ENCODE data around the gene GCK.
A peak's percentile ranks its signal among the peaks of the same experiment; 100 is the strongest.
"Not testable (repeated sequence)": the region's sequence is repeated elsewhere in the genome, so short reads cannot be mapped to it uniquely, and the experiment has no call there.

GCK gene

DNA sequence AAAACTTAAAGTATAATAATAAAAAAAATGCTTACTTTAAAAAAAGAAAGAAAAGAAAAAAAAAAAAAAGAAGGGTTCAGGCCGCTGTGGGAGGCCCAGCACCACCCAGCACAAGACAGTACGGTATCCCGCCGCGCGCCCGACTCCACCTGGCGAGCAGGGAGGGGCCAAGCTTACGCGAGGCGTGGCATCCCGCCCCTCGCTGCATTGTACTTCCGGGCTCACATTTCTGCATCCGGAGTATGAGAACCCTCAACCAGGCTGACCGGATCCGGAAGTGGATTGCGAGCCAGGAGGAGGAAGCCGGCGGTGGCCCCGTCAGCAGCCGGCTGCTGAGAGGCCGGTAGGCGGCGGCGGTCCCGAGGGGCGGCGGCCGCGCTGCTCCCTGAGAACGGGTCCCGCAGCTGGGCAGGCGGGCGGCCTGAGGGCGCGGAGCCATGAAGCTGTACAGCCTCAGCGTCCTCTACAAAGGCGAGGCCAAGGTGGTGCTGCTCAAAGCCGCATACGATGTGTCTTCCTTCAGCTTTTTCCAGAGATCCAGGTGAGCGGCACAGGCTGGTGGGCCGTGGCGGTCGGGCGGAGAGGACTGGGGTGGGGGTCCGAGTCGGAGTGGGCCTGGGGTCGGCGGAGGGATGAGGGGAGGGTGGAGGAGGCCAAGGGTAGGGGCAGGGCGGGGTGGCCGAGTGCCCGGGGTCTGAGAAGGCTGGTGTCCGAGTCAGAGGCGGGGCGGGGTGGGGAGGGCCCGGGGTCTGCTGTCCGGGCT lies 11.6 kb upstream of the GCK start, which contains the start of gene YKT6:
Gene YKT6 (plus strand): TSS at position 280 of the 763 bp plus-strand sequence. CDS start 158 bp downstream, at position 438.
- peak; percentile 70 for FAIRE-seq

DNA sequence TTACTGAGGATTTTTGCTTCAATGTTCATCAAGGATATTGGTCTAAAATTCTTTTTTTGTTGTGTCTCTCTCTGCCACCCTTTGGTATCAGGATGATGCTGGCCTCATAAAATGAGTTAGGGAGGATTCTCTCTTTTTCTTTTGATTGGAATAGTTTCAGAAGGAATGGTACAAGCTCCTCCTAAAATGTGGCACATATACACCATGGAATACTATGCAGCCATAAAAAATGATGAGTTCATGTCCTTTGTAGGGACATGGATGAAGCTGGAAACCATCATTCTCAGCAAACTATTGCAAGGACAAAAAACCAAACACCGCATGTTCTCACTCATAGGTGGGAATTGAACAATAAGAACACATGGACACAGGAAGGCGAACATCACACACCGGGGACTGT lies 10.9 kb upstream of the GCK start:
- not testable (repeated sequence) for FAIRE-seq

DNA sequence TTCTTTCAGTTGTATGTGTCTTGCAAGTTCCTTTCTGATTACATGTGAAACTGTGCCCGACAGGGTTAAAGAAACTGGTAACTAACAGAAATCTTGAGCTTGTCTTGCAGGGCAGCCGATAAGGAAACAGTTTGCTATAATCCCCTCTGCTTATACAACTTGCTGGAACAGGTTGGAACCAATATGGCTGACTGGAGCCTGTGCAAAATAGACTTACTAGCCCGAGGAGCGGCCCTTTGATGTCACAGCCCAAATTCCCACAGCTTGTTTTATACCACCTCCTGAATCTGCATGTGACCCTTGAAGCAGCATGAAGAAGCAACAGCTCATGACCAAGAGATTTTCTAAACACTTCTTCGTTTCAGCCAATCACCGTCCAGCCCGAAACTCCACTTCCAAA lies 8.2 kb upstream of the GCK start:
- no peak for FAIRE-seq

DNA sequence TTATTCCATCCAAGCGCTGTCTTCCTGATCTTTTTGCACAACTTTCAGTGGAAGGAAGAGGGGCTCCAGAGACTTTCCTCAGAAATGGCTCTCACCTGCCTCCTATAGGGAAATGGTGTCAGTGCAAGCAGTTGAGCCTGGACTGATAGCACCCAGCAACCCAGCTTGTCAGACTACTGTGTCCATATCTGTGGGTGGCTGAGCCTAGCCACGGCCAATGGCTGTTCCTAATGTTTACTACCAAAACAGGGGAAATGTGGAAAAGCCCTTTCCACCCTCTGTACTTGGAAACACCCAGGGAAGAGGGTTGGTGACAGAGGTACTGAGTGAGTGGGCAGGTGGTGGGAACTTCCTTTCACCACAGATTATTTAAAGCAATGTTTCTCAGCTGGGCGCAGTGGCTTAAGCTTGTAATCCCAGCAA lies 7.2 kb upstream of the GCK start:
- FAIRE-seq: no peak

DNA sequence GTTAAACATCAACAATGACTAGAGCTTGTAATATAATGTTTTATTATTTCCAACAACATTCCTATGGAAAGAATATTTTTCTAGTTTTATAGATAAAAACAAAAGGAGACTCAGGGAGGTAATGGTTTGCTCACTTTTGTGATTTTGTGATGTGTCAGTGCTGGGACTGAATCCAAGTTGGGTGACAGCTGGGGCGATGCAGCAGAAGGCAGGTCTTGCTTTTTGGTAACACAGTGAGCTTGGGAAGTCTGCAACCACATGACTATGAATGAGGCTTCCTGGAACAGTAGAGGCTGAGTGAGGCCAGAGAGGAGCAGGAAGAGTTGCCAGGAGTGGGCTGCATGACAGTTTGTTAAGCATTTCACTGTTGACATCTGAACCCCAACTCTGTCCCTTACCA lies 6.7 kb upstream of the GCK start:
- no peak for FAIRE-seq

DNA sequence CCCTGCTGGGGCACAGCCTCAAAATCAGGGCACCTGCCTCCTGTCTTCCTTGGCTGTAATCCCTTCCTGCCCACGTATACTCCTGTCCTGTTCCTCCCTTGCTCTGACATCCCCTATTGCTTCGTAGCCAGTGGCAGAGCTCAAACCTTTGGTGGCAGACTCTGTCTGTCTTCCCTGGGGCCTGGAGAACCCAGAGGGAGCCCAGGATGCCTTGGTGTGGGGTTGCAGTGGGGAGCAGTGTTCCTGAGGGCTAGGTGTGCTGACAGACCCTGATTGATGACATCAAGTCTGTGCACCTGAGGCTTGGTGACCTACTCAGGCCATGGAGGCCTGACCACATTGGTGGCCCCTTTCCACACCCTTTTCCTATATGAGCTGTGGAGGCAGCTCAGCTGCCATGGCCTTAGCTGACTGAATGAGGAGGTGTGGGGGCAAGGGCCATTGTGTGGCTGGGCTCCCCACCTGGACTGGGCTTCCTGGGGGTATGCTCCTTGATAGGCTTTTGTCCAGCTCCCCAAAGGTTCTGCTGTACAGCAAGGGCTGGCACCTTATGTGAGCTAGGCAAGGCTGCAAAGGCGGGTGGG lies 5.4 kb upstream of the GCK start:
- FAIRE-seq: no peak

DNA sequence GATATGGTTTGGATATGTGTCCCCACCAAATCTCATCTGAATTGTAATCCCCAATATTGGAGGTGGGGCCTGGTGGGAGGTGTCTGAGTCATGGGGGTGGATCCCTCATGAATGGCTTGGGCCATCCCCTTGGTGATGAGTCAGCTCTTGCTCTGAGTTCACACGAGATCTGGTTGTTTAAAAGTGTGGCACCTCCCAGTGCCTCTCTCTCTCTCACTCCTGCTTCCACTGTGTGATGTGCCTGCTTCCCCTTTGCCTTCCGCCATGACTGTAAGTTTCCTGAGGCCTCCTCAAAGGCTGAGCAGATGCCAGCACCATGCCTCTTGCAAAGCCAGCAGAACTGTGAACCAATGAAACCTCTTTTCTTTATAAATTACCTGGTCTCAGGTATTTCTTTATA lies 4.8 kb upstream of the GCK start:
- no peak for FAIRE-seq

DNA sequence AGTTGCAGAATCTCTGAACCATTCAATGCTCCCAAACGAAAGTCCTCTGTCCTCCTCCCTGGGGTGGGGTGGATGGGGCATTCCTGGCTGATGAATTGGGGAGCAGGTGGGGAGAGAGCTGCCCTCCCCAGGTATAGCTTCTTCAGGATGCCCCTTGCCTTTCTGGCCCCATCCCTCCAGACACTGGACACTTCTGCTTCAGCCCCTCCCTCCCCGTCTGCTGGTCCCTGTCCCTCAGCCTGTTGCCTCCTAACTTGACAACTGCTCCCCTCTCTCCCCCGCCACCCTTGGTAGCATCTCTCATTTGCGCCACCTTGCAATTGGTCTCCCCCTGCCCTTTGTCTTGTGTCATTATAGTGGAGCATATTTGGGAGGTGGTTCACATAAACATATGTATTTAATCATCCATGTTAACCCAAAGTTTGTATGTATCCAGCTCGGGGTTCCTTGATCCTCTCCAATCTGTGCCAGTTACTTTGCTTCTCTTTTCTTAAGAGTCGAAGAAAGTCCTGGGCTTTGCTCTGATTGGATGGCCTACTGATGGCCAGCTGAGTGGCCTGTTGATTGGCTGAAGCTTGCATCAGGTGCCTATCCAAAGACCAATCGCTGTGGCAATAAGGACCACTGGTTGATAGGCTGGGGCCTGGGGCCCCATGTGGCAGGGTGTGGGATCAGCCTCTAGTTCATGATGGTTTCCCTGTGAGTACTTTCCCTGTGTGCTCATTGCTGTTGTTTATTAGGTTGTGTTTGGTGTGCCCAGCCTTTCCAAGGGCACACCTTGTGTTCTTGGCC lies 4.0 kb upstream of the GCK start:
- no peak for FAIRE-seq

DNA sequence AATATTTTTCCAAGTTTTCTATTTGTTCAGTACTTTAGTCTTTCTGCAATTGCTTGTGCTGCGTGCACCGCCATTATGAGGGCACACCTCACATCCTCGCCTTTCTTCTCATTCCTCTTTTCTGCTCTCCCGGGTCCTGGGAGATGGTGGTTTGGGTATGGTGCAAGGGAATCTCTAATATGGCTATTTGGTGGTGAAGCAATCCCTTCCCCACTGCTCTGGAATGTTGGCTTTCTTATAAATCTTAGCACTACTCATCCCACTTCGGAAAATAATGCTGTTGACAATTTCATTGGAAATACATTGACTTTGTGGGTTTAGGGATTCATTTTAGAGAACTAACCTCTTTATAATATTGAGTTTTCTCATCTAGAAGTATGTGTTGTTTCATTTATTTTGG lies 1.9 kb upstream of the GCK start:
- FAIRE-seq: no peak

DNA sequence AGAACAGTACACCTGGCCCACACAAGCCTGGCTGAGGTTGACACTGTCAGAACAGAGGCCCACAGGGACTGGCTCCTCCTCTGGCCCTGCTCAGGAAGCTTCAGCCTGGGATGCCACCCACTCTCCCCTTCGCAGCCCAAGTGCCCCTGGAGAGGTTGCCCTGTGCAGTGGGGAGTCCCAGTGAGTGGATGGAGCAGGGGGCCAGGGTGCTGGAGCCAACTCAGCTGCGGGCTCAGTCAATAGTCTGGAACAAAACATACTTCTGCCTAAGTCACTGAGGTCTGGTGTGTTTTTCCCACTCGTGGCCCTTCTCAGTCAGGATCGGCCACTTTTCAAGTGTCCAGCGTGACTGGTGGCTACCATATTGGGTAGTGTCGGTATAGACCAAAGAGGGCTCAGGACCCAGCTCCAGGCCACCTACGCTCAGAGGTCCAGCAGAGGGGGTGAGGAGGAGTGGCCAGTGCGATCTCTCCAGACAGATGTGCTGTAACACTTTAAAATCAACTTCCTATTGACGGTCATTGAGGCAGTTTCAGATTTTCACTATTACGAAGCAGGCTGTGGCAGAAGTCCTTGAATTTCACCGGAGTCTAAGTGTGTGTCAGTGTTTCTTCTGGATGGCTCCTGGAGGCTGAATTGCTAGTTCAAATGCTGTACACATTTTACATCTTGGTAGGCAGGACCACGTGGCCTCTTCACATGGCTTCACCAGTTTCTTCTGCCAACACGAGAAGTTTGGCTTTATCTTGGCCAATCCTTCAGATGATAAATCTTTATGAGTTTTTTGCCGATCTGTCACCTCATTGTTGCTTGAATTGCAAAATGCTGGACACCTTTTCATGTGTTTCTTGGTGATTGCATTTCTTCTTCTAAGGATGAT lies 994 bp upstream of the GCK start:
- FAIRE-seq: no peak

DNA sequence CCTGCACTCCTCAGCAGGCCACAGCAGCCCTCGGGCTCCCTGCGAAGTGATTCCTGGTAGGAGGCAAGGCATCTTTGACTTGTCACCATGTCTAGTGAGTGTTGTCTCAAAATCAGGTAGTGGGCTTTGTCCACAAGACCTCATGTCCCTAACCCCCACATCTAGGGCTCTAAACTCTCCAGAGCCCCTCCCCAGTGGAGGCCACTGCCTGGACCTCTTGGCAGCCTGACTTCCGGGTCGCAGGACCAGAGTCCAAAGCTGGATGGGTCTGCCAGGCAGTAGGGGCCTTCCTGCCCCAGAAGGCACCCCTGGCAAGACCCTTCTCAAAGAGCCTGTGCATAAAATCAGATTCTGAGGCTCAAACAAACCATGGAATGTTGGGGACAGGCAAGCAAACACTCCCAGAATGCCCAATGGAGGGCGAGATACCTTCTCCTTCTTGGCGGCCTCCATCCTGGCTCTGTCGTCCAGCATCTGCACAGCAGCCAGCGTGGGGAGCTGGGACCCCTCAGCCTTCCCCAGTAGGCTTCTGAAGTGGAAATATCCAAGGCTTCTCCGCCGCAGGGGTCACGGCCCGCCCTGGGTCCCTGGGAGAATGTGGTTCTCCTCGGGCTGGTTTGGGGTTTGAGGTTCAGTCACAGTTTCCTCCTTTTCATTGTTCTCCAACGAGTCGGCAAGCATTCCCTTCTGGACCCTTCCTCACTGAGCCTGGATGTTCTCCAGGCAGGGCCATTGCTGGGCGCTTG lies 586 bp downstream of the GCK start:
- FAIRE-seq: no peak

DNA sequence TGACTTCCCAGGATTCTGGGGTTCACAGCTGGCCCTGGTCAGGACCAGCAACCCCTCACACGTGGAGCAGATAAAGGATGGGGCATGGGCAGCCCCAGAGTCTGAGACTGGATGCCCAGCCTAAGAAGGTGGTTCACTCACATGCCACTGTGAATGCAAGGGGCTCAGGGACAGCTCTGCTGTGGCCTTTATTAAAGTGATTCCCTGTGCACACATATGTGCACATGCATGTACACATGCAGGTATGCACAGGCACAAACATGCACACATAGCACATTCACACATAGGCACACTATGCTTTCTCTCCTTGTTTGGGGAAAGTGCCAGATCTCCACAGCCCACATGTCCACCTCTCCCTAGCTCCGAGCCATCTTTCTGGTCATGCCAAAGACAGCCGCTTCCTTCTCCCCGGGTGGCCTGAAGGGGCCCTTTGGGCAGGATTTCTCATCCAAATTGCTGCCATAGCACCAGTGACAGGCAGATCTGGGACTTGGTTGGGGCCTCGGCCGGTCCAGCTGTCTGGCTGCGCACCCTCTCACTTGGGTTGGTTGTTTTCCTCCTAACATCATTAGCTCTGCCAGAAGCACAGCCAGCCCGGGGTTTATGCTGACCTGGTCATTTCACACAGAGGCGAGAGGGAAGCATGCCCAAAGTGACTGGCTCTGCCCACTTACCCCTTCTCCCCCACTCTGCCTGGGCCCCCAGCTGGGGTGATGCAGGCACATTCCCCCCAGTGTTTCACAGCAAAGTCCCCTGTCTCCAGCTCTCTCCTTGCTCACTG lies 1.4 kb downstream of the GCK start:
- no peak for FAIRE-seq

DNA sequence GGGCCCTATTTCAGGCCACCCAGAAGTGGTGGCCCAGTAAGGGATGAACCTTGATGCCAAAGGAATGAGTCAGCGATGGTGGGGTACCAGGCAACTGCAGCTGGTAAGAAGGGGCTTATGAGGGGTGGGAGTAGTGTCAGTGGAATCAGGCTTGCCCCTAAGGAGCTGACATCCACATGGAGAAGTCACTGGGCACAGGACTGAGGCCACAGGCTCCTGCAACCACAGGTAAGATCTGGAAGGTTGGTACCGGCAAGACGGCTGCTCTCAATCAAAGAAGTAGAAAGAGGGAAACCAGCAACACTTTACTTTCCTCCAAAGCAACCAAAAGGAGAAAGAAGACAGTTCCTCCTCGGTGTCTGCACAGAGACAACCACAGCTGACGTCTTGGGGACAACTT lies 2.5 kb downstream of the GCK start:
- FAIRE-seq: no peak

DNA sequence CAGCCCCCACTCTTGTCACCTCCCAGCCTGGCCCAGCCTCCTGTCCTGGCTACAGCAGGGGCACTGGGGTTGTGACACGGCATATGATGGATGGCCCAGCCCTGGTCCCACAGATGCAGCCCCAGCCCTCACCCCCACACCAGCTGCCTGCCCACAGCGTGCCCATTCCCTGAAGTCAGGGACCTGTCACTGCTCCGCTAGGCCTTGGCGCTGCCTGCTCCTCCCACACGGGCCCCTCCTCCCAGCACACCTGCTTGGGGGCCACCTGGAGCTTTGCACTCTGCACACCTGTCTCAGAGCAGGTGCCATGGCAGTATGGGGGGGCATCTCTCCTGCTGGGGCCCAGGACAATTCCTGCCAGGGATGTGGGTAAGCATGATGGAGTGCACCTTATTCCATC lies 3.5 kb downstream of the GCK start:
- no peak for FAIRE-seq

DNA sequence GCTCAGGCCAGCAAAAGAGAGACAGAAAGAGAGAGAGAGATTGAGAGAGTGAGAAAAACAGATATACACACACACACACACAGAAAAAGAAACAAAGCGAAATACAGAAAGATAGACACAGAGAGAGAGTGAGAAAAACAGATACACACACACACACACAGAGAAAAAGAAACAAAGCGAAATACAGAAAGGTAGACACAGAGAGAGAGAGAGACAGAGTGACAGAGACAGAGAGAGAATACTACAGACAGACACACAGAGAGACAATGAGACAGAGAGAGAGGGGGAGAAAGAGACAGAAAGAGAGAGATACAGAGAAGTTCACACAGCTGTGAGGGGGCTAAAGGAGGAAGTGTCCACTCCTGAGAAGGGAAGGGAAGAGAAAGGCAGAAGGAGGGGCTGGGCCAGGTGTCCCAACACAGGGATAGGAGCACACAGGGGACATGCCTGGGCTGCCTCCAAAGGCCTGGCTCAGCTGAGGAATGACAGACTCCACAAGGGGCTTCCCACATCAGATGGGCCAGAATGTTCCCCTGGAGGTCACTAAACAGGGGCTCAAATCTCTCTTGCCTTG lies 4.3 kb downstream of the GCK start:
- no peak for FAIRE-seq

DNA sequence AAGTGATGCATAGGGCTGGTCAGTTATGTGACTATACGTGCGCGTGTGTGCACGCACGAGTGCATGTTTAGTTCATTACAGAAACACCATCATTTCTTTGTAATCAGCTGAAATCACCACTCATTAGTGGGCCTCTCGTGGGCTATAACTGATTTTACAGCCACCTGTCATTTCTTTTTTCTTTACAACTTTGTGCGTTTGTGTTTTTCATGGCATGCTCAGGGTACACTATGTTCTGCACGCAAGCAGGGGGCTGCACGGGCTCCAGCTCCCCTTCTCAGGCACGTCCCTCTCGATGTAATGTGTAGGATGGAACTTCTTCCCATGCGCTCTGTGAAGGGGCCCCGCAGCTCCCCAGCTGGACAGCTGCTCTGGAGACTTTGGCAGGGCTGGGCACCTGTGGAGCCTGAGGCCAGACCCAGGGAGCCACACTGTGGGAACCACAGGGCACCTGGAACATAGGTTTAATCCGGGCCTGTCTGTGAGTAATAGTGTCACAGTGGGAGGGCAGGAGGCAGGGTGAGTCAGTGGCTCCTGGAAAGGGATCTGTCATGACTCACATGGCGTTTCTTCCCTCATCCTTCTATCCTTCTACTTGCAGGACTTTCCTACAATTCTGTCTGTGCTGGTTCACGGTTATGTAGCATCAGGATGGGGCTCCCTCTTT lies 4.9 kb downstream of the GCK start:
- no peak for FAIRE-seq

DNA sequence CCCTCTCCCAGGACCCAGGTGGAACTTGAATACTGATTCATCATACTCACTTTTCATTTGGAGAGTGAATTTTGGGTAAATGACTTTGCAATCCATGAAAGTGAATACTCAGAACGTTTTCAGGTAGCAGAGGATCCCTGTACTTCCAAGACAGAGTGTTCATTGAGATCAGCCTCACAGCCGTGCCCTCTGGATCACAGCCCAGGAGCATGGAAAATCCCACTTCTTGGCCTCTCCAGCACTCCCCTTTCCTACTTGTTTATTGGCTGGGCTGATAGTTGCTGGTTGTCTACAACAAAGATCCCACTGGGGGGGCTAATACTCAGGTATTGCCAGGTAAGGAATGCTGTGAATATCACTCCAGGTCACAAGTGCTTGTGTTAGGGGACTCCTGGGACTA lies 5.9 kb downstream of the GCK start:
- FAIRE-seq: no peak

DNA sequence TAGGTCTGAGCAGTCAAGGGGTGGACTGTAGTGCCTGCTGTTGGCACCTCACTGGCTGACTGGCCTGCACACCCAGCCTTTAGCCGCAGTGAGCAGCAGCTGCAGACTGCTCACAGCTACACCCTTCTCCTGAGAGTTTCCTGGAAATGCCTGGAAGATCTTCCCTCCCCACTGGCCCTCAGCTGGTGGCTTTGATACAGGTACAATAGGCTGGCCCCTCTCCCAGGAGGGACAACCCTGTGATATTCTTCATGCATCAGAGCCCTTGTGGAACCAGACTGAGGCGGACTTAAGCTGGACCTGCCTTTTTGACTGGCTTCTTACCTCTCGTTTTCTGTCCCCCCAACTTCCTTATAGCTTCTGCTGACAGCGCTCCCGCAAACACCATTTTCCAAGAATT lies 6.4 kb downstream of the GCK start:
- FAIRE-seq: no peak

DNA sequence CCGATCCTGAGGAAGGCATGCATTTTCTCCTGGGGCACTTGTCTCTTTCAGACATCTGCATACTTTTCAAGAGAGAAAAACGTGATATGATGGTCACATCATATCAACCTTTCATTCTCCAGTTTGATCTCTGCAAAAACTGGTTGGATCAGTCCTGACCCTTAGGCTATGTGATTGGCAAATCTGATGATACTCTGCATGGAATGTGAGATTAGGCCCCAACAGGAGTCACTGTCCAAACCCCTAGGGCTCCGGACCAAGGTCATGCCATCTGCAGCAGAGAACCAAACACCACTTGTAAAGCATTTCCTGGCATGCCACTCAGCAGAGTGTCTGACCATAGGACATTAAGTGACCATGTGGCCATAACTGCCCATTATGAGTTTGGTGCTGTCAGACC lies 8.6 kb downstream of the GCK start:
- FAIRE-seq: no peak

DNA sequence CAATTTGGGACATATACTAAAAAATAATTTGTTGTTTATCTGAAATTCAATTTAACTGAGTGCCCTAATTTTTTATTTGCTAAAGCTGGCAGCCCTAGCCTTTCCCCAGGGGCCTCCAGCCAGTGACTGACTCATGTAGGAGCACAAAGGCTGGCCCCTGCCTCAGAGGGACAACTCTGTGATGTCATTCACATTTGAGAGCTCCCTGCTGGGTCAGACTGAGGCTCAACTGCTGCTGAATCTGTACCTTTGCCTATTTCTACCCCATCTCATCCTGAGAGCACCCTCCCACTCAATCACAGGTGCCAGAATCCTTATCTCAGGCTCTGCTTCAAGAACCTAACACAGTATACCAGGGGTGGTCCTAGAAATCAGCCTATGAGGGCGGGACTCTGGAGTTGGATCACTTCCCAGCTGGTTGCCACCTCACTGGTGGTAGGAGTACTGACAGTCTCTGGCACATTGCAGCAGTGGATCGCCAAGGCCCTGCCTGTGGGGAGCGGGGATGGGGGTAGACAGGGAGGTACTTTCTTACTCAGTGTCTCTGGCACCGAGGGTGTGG lies 11.6 kb downstream of the GCK start:
- no peak for FAIRE-seq
